Stomach (tissue), 4 donors: ENCODE results near the gene CARF.

Experiments used
- CTCF ChIP-seq, 7 experiments: fragments of 450-650 bp in 4 of 7; fragments of 200-600 bp in 3 of 7; sonication (generic) in 3 of 7; IDR thresholded peaks; one replicate each; pipeline ENCODE4 v1.5.1; 2016 to 2019; ENCODE audit warnings: antibody characterized with exemption in 7 of 7, control low read depth in 2 of 7, mild to moderate bottlenecking in 1 of 7
- EP300 ChIP-seq: sonication (generic); formaldehyde crosslinking; IDR thresholded peaks from one replicate; pipeline ENCODE4 v1.6.1; 2017; ENCODE audit warnings: antibody characterized with exemption
- POLR2A ChIP-seq, 4 donors: fragments of 450-650 bp; IDR thresholded peaks; one replicate each; pipeline ENCODE4 v1.6.1; 2016; ENCODE audit warnings: antibody characterized with exemption in 4 of 4, control low read depth in 2 of 4, mild to moderate bottlenecking in 1 of 4, moderate library complexity in 1 of 4

DNA sequence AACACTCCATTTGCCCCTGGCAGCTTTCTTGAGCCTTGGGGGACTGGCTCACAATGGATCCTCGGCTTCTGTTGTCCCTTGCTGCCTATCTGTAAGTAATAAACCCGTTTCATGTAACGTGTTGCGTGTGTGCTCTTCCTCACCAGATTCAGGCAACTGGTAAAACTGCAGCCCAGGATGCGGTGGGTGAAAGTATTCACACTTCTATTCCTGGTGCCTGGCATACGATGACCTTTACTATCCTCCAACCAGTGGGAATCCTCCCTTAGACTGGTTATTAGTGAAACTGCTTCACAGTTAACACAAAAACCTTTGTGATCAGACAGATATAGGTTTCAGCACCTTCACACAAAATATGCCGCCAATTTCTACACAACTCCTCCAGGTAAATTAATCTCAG lies 26.9 kb upstream of the CARF start:
- TF ChIP-seq POLR2A (IDR thresholded peaks at IDR 0.05) = no peak
- TF ChIP-seq CTCF (IDR thresholded peaks at IDR 0.05) = no peak
- TF ChIP-seq EP300 = no peak
